H9 (cell line): ENCODE results near the gene KIF13A. TPM values are rescaled to one million over a fixed set of nuclear protein-coding genes. Genes with fewer than 3 reads are reported as not detected.

Source experiments
- DNase-seq: peaks from one replicate; pipeline ENCODE4 v3.0.0-alpha.2; 2017
- H2AFZ ChIP-seq: one replicate; pipeline ENCODE4 v1.6.1; 2013; ENCODE audit warnings: mild to moderate bottlenecking, low read length, control low read depth, moderate library complexity
- H2AK5ac ChIP-seq: 2 replicates; pipeline ENCODE4 v1.6.1; 2013; ENCODE audit warnings: low read length, control low read depth, mixed read lengths; ENCODE audit not compliant: insufficient read length
- H2BK120ac ChIP-seq: one replicate; pipeline ENCODE4 v1.6.1; 2013; ENCODE audit warnings: low read depth, mild to moderate bottlenecking, low read length, control low read depth, inconsistent platforms; ENCODE audit not compliant: poor library complexity, severe bottlenecking
- H2BK12ac ChIP-seq: 2 replicates; pipeline ENCODE4 v1.6.1; 2013; ENCODE audit warnings: low read length, control low read depth, mixed read lengths, low read depth; ENCODE audit not compliant: insufficient read length
- H2BK15ac ChIP-seq: 2 replicates; pipeline ENCODE4 v1.6.1; 2013; ENCODE audit warnings: low read depth, low read length, control low read depth
- H2BK20ac ChIP-seq: one replicate; pipeline ENCODE4 v1.6.1; 2013; ENCODE audit warnings: low read depth, mild to moderate bottlenecking, low read length, control low read depth, inconsistent platforms; ENCODE audit not compliant: poor library complexity, severe bottlenecking
- H2BK5ac ChIP-seq: 2 replicates; pipeline ENCODE4 v1.6.1; 2013; ENCODE audit warnings: low read length, control low read depth, mixed read lengths; ENCODE audit not compliant: insufficient read length
- H3K14ac ChIP-seq: 2 replicates; pipeline ENCODE4 v1.6.1; 2013; ENCODE audit warnings: low read length, control low read depth; ENCODE audit not compliant: insufficient read depth
- H3K18ac ChIP-seq: 2 replicates; pipeline ENCODE4 v1.6.1; 2013; ENCODE audit warnings: low read depth, mild to moderate bottlenecking, mixed read lengths, low read length, control low read depth; ENCODE audit not compliant: insufficient read length
- H3K23ac ChIP-seq: 2 replicates; pipeline ENCODE4 v1.6.1; 2013; ENCODE audit warnings: low read length, control low read depth, mixed read lengths, low read depth; ENCODE audit not compliant: insufficient read length
- H3K23me2 ChIP-seq: 2 replicates; pipeline ENCODE4 v1.6.1; 2013; ENCODE audit warnings: low read depth, mild to moderate bottlenecking, mixed read lengths, low read length, control low read depth; ENCODE audit not compliant: insufficient read length, poor library complexity, severe bottlenecking
- H3K27ac ChIP-seq: 2 replicates; pipeline ENCODE4 v1.5.1; 2013; ENCODE audit warnings: low read length, control low read depth, mixed read lengths, low read depth; ENCODE audit not compliant: insufficient read length
- H3K27me3 ChIP-seq: 2 replicates; pipeline ENCODE4 v1.6.1; 2013; ENCODE audit warnings: low read length, control low read depth, inconsistent platforms; ENCODE audit not compliant: insufficient read depth
- H3K4ac ChIP-seq: 2 replicates; pipeline ENCODE4 v1.6.1; 2013; ENCODE audit warnings: low read depth, mild to moderate bottlenecking, control low read depth, inconsistent platforms, low read length, moderate library complexity
- H3K4me1 ChIP-seq: 2 replicates; pipeline ENCODE4 v1.6.1; 2013; ENCODE audit warnings: low read length, control low read depth, inconsistent platforms; ENCODE audit not compliant: insufficient read depth
- H3K4me2 ChIP-seq: 2 replicates; pipeline ENCODE4 v1.6.1; 2013; ENCODE audit warnings: low read length, control low read depth, mixed read lengths; ENCODE audit not compliant: insufficient read length, insufficient read depth
- H3K56ac ChIP-seq: 2 replicates; pipeline ENCODE4 v1.6.1; 2013; ENCODE audit warnings: low read depth, mild to moderate bottlenecking, mixed read lengths, low read length, control low read depth; ENCODE audit not compliant: insufficient read length
- H3K79me1 ChIP-seq: 2 replicates; pipeline ENCODE4 v1.6.1; 2013; ENCODE audit warnings: low read depth, mild to moderate bottlenecking, moderate library complexity, low read length, control low read depth, inconsistent platforms; ENCODE audit not compliant: insufficient read depth, poor library complexity, severe bottlenecking
- H3K79me2 ChIP-seq: 2 replicates; pipeline ENCODE4 v1.6.1; 2013; ENCODE audit warnings: low read length, control low read depth, inconsistent platforms; ENCODE audit not compliant: insufficient read depth
- H3K9ac ChIP-seq: 2 replicates; pipeline ENCODE4 v1.6.1; 2013; ENCODE audit warnings: low read length, control low read depth, mixed read lengths; ENCODE audit not compliant: insufficient read length; ENCODE audit errors: extremely low read depth
- H3K9me3 ChIP-seq: one replicate; pipeline ENCODE4 v1.6.1; 2013; ENCODE audit warnings: low read depth, low read length, inconsistent platforms; ENCODE audit not compliant: control insufficient read depth
- H3T11ph ChIP-seq: one replicate; pipeline ENCODE4 v1.6.1; 2013; ENCODE audit warnings: mild to moderate bottlenecking, low read length, control low read depth, inconsistent platforms
- H4K20me1 ChIP-seq: one replicate; pipeline ENCODE4 v1.6.1; 2013; ENCODE audit not compliant: control insufficient read depth, insufficient read length, insufficient read depth
- H4K5ac ChIP-seq: 2 replicates; pipeline ENCODE4 v1.6.1; 2013; ENCODE audit warnings: low read depth, mild to moderate bottlenecking, mixed read lengths, low read length, control low read depth; ENCODE audit not compliant: insufficient read length
- H4K8ac ChIP-seq: replicated peaks from 2 replicates; pipeline ENCODE4 v1.6.1; 2013; ENCODE audit warnings: low read length, control low read depth, mixed read lengths, low read depth; ENCODE audit not compliant: insufficient read length
- H4K91ac ChIP-seq: 2 replicates; pipeline ENCODE4 v1.6.1; 2013; ENCODE audit warnings: low read depth, mild to moderate bottlenecking, moderate library complexity, mixed read lengths, low read length, control low read depth; ENCODE audit not compliant: insufficient read length
- H3K27ac Mint-ChIP-seq, 3 experiments: 2 replicates in 2 of 3; 3 replicates in 1 of 3; pipeline ENCODE4 v1.8.0; 2020 to 2021; ENCODE audit warnings: mixed read lengths in 3 of 3, mild to moderate bottlenecking in 1 of 3, moderate library complexity in 1 of 3
- H3K27me3 Mint-ChIP-seq: 2 replicates; pipeline ENCODE4 v1.8.0; 2021; ENCODE audit warnings: low read depth, mild to moderate bottlenecking, moderate library complexity, mixed read lengths
- H3K36me3 Mint-ChIP-seq, 3 experiments: 2 replicates in 2 of 3; 3 replicates in 1 of 3; pipeline ENCODE4 v1.8.0; 2020 to 2021; ENCODE audit warnings: low read depth in 3 of 3, mixed read lengths in 3 of 3; ENCODE audit not compliant: insufficient read depth in 1 of 3
- H3K4me1 Mint-ChIP-seq, 2 experiments: 2 replicates each; pipeline ENCODE4 v1.8.0; 2020; ENCODE audit warnings: mixed read lengths in 2 of 2
- H3K4me3 Mint-ChIP-seq, 2 experiments: 2 replicates in 1 of 2; 3 replicates in 1 of 2; pipeline ENCODE4 v1.8.0; 2020 to 2021; ENCODE audit warnings: mild to moderate bottlenecking in 2 of 2, mixed read lengths in 2 of 2, moderate library complexity in 1 of 2
- H3K9me3 Mint-ChIP-seq, 2 experiments: 2 replicates in 1 of 2; 3 replicates in 1 of 2; pipeline ENCODE4 v1.8.0; 2020; ENCODE audit warnings: mild to moderate bottlenecking in 2 of 2, mixed read lengths in 2 of 2, moderate library complexity in 1 of 2
- WGBS: extraction: QIAGEN DNeasy Blood & Tissue Kit; methylation state at CpG from one replicate; pipeline ENCODE4 v1.1.7; 2013; ENCODE audit warnings: missing lambda C conversion rate, low lambda C conversion rate, mixed read lengths; ENCODE audit not compliant: insufficient read length; ENCODE audit errors: extremely low coverage; 5-methylcytosine and 5-hydroxymethylcytosine counted together
- total RNA-seq: library from RNA; stranded (reverse); gene quantifications from 2 replicates; pipeline ENCODE4 v1.2.1, GENCODE V29; 2021
- TF ChIP-seq, protein P1 (sequence below): fragments of 200-600 bp; sonication (generic); conservative IDR thresholded peaks from 3 replicates; pipeline ENCODE4 v1.8.0; 2021; ENCODE audit warnings: antibody characterized with exemption, mild to moderate bottlenecking

Gene KIF13A
- total RNA-seq, 1 experiment from 2014 or later = 38.2 TPM

DNA sequence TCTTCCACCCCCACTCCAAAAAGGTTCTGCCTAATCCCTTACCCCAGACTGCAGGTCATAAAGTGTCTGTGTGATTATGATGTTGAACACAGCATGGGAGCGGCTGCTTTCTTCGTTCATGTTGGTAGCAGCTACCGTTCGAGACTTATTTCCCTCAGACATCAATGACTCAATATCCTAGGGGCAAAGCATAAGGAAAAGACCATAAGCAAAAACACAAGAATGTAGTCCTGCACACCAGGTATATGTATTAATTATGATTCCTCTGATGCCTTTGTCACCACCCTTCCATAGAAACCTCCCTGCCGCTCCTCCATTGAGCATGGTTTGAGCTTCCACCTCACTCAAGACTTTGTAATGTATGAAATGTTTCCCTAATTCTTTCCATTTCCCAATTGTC lies 137.2 kb downstream of the KIF13A start:
- H3K4me2 ChIP-seq = no peak overlapping the region
- no peak overlapping the region for H4K8ac ChIP-seq
- no peak overlapping the region for H4K91ac ChIP-seq
- peaks cover 4 to 29% (median 22%) of the 10 kb centered on the region in 3 experiments; a peak in 6 of 7 replicates for H3K36me3 Mint-ChIP-seq
- H3K4ac ChIP-seq = no peak overlapping the region
- H3K27ac ChIP-seq = no peak overlapping the region
- no peak overlapping the region for H2BK12ac ChIP-seq
- H3K9me3 Mint-ChIP-seq = no peaks in the 10 kb centered on the region
- H3K4me1 ChIP-seq = no peaks in the 10 kb centered on the region
- H3K9me3 ChIP-seq = no peaks in the 10 kb centered on the region
- peak overlapping the region in 1 of 3 experiments; percentile 46; a peak in 1 of 7 replicates for H3K27ac Mint-ChIP-seq
- H4K20me1 ChIP-seq = no peaks in the 10 kb centered on the region
- H2AFZ ChIP-seq = no peak overlapping the region
- no peak overlapping the region for H2BK20ac ChIP-seq
- TF ChIP-seq, protein P1, sequence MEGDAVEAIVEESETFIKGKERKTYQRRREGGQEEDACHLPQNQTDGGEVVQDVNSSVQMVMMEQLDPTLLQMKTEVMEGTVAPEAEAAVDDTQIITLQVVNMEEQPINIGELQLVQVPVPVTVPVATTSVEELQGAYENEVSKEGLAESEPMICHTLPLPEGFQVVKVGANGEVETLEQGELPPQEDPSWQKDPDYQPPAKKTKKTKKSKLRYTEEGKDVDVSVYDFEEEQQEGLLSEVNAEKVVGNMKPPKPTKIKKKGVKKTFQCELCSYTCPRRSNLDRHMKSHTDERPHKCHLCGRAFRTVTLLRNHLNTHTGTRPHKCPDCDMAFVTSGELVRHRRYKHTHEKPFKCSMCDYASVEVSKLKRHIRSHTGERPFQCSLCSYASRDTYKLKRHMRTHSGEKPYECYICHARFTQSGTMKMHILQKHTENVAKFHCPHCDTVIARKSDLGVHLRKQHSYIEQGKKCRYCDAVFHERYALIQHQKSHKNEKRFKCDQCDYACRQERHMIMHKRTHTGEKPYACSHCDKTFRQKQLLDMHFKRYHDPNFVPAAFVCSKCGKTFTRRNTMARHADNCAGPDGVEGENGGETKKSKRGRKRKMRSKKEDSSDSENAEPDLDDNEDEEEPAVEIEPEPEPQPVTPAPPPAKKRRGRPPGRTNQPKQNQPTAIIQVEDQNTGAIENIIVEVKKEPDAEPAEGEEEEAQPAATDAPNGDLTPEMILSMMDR = no peak
- H3K27me3 ChIP-seq = no peaks in the 10 kb centered on the region
- WGBS = no CpG with 5 or more reads among the region's 5 CpGs
- H3K79me2 ChIP-seq = no peaks in the 10 kb centered on the region
- no peak overlapping the region for H2BK15ac ChIP-seq
- H3K23me2 ChIP-seq = no peaks in the 10 kb centered on the region
- no peak overlapping the region for H2BK120ac ChIP-seq
- no peak for DNase-seq
- H3K18ac ChIP-seq = no peak overlapping the region
- no peak overlapping the region for H3K4me3 Mint-ChIP-seq
- H3K9ac ChIP-seq = no peak overlapping the region
- no peaks in the 10 kb centered on the region for H3K4me1 Mint-ChIP-seq
- H4K5ac ChIP-seq = no peak overlapping the region
- H3K79me1 ChIP-seq = no peaks in the 10 kb centered on the region
- no peak overlapping the region for H2AK5ac ChIP-seq
- no peak overlapping the region for H3T11ph ChIP-seq
- no peak overlapping the region for H3K23ac ChIP-seq
- no peaks in the 10 kb centered on the region for H3K27me3 Mint-ChIP-seq
- H2BK5ac ChIP-seq = no peak overlapping the region
- no peak overlapping the region for H3K56ac ChIP-seq
- no peak overlapping the region for H3K14ac ChIP-seq
